ENCODE results near the gene THY1. TPM values are rescaled to one million over a fixed set of nuclear protein-coding genes. Genes with fewer than 3 reads are reported as not detected.

THY1 gene
- total and polyA plus RNA-seq, 9 of the 15 experiments (the other 6 are each of a cell fraction or from before 2014, with no cell fraction given), result 0.07 to 0.40 (median 0.16) TPM; not detected in 5

DNA sequence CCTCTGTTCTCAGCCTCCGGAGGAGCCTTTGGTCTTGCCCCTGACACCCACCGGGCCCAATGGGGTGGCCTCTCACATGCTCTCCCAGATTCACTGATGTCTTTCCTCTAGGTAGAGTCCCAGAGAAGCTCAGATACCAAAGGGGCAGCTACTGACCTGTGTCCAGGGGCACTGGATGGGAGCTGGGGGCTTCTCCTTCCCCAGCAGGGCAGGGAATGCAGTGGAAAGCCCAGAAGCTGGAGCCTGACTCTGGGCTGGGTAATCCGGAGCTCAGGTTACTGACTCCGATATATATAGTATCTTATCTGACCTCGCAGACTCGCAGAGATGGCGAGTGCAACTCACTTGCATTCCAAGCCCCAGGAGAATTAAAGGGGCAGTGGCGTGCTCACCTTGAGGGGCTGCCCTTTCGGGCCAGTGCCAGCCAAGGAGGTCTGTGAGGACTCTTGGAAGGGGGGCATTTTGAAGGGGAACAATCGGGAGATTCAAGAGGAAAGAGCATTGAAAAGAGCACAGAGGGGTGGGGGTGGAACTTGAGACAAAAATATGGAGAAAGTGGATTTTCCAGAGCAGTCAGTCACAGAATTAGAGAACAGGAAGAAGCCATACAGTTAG lies 44.0 kb downstream of the THY1 start (continued):
- TF ChIP-seq, protein P1, sequence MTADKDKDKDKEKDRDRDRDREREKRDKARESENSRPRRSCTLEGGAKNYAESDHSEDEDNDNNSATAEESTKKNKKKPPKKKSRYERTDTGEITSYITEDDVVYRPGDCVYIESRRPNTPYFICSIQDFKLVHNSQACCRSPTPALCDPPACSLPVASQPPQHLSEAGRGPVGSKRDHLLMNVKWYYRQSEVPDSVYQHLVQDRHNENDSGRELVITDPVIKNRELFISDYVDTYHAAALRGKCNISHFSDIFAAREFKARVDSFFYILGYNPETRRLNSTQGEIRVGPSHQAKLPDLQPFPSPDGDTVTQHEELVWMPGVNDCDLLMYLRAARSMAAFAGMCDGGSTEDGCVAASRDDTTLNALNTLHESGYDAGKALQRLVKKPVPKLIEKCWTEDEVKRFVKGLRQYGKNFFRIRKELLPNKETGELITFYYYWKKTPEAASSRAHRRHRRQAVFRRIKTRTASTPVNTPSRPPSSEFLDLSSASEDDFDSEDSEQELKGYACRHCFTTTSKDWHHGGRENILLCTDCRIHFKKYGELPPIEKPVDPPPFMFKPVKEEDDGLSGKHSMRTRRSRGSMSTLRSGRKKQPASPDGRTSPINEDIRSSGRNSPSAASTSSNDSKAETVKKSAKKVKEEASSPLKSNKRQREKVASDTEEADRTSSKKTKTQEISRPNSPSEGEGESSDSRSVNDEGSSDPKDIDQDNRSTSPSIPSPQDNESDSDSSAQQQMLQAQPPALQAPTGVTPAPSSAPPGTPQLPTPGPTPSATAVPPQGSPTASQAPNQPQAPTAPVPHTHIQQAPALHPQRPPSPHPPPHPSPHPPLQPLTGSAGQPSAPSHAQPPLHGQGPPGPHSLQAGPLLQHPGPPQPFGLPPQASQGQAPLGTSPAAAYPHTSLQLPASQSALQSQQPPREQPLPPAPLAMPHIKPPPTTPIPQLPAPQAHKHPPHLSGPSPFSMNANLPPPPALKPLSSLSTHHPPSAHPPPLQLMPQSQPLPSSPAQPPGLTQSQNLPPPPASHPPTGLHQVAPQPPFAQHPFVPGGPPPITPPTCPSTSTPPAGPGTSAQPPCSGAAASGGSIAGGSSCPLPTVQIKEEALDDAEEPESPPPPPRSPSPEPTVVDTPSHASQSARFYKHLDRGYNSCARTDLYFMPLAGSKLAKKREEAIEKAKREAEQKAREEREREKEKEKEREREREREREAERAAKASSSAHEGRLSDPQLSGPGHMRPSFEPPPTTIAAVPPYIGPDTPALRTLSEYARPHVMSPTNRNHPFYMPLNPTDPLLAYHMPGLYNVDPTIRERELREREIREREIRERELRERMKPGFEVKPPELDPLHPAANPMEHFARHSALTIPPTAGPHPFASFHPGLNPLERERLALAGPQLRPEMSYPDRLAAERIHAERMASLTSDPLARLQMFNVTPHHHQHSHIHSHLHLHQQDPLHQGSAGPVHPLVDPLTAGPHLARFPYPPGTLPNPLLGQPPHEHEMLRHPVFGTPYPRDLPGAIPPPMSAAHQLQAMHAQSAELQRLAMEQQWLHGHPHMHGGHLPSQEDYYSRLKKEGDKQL (CRISPR knock-in tag; IDR thresholded peaks at IDR 0.05; ENCODE audit: borderline replicate concordance), result no peak
- 0 out of 4 replicates have a peak, but pooled peaks of 1 of the 2 experiments have one; percentile 17 for TF ChIP-seq SIN3A (IDR thresholded peaks at IDR 0.05; ENCODE audit: borderline replicate concordance in 2 of 2, control insufficient read depth in 1 of 2, low read depth in 2 of 2, low read length in 2 of 2)
- peak; percentile 40 for TF ChIP-seq KDM5B (IDR thresholded peaks at IDR 0.05; ENCODE audit: insufficient replicate concordance, low read depth, low read length)
- no peak for TF ChIP-seq BRD9 (IDR thresholded peaks at IDR 0.05; ENCODE audit: low read depth, partially characterized antibody)
- TF ChIP-seq ZNF175 (CRISPR knock-in tag; IDR thresholded peaks at IDR 0.05; ENCODE audit: low read depth), result 0 out of 2 replicates have a peak, but pooled peaks have one; percentile 39
- peak; percentile 39; the same call in 1 of the 2 replicates for TF ChIP-seq SOX6 (IDR thresholded peaks at IDR 0.05)
- TF ChIP-seq ARID1B (IDR thresholded peaks at IDR 0.05), result peak; percentile 85
- no peak for TF ChIP-seq BMI1 (IDR thresholded peaks at IDR 0.05; ENCODE audit: low read length)
- TF ChIP-seq MYNN (IDR thresholded peaks at IDR 0.05), result 0 out of 2 replicates have a peak, but pooled peaks have one; percentile 36
- no peak for TF ChIP-seq MYNN (CRISPR knock-in tag; IDR thresholded peaks at IDR 0.05)
